ENCODE measurements around the gene ZNF441.
"Not testable (repeated sequence)": the region's sequence is repeated elsewhere in the genome, so short reads cannot be mapped to it uniquely, and the experiment has no call there.

Gene ZNF441

DNA sequence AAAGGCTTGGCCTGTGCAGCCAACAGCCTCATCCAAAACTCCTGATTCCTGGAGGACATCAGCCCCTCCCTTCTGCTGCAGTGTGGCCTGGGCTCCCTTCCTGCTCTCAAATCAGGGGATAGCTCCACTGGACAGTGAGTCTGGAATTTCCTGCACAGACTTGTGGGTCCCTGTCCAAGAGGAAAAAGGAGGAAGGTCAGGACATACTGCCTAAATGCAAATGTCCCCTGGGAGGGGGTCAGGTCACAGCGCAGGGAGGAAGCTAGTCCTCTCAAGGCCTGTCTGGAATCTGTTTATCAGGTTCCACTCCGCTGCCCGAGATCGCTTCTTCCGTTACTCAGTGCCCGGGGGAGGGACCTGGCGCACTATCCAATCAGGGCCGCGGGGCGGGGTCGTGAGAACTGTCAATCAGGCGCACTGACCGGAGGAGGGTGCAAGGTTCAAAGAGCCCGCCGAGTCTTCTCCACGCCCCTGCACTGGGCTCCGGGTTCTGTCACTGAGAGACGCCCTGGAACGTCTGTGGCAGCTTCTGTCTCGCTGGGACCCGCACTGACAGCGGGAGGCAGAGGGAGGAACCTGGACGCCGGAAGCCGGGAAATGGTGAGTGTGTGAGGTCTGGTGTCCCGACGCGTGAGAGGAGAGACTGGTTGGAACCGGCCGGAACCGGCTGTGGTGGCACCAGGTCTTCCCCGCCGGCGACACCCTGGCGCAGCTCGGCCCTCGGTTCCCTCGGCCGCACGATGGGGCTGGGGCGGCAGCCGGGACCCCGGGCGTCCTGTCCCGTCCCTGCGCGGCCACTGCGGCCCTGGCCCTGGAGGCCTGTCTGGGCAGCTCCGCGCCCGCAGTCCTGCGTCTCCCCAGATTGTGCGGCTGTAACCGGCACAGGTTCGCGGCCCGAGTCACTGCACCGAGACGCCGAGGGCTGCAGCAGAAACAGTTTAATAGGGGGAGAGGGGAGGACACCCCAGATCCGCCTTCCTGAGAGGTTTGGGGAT lies at the start of gene ZNF441:
TSS of gene ZNF441 (plus strand) at position 404 of the 995 bp plus-strand sequence. CDS start at position 598, 194 bp downstream.
- peak; percentile 65 for DNase-seq (ENCODE audit: low read depth)

DNA sequence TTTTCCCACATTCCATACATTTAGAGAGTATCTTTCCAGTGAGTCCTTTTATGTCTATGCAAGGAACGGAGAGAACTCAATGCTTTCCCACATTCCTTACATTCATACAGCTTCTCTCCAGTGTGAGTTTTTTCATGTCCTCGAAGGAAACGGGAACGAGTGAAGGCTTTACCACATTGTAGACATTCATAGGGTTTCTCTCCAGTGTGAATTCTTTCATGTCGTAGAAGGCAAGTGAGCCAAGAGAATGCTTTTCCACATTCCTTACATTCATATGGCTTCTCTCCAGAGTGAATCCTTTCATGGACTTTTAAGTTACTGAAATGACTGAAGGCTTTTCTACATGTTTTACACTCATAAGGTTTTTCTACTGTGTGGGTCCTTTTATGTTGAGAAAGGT lies 45.1 kb upstream of the ZNF441 start:
- no peak for DNase-seq (ENCODE audit: low read depth)

DNA sequence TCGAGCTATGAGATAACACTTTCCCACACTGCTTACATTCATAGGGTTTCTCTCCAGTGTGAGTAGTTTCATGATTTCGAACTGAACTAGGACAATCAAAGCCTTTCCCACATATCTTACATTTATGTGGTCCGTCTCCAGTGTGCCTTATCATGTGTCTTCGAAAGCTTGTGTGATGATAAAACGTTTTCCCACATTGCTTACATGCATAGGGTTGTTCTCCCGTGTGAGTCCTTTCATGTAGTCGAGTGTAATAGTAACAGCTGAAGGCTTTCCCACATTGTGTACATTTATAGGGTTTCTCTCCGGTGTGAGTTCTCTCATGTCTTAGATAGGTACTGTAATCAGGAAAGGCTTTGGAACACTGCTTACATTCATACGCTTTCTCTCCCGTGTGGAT lies 44.4 kb upstream of the ZNF441 start:
- DNase-seq (ENCODE audit: low read depth) = no peak

DNA sequence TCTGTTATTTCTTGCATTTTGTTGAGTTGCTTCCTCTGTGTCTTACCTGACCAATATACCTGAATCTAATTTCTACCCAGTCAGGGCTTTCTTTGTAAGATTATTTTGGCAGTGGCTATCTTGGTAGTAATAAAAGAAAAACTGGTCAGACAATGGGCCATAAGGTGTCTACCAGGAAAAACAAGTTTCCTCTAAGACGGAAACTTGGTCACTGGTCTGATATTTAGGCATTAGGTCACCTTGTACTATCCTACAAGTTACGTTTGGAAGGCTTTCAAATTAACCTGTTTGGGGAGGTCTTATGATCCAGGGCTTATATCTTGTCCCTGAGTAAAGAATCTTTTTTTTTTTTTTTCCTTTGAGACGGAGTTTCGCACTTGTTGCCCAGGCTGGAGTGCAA lies 37.2 kb upstream of the ZNF441 start:
- DNase-seq (ENCODE audit: low read depth) = no peak

DNA sequence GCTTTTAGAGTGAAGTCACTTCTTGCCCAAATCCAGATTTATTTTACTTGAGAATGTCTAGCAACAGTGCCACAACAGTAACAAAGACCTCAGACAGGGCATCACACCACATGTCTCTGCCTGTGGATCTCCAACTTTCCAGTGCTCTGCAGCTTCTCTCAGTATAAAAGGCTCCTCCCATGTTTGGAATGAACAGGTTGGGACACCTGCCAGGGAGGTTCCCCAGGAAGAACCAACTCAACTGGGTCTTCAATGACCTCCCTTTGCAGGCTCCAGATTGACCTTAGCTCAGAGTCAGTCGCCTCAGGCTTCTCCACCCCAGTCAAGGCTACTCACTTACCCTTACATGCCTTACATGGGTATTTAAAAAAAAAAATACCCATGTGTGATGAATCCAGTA lies 31.4 kb upstream of the ZNF441 start:
- no peak for DNase-seq (ENCODE audit: low read depth)

DNA sequence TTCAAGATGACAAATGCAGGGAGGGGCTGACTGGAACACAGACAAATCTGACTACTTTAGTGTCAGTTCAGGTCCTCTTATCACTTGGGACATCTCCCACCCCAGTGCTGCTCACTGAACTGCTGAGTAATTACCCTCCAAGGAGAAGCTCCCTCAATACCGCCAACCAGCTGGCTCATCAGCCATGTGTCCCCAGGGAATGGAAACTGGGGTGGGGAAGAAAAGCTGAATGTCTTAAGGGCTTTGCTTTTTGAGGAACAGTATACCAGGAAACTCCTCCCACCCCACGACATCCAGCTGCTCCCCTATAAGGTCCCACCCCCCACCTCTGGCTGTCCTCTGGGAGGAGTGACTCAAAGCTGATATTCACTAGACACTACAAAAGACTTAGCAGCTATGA lies 30.1 kb upstream of the ZNF441 start:
- DNase-seq (ENCODE audit: low read depth) = no peak

DNA sequence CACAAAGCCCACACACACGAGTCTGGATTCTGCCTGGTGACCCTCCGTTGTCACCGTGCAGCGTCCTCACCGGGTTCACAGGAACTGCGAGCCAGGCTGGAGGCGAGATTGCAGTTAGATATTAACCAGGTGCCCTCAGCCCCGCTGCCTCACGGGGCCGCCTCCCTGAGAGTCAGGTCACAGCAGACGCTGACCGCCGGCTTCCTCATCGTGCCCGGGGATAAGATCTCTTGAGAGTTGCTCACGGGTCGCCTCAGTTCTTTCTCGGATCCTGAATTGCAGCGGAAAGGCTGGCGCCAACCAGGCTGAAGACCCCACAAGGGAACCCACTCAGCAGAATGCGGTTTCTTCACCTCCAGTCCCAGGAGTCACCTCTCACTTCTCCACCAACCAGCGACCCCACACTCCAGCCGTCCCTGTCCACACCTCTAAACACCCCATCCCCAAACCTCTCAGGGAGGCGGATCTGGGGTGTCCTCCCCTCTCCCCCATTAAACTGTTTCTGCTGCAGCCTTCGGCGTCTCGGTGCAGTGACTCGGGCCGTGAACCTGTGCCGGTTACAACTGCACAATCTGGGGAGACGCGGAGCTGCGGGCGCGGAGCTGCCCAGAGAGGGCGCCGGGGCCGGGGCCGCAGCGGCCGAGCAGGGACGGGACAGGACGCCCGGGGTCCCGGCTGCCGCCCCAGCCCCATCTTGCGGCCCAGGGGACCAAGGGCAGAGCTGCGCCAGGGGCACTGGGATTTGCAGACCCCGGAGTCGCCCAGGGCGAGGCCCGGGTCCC lies 28.6 kb upstream of the ZNF441 start:
- DNase-seq (ENCODE audit: low read depth) = peak; percentile 2

DNA sequence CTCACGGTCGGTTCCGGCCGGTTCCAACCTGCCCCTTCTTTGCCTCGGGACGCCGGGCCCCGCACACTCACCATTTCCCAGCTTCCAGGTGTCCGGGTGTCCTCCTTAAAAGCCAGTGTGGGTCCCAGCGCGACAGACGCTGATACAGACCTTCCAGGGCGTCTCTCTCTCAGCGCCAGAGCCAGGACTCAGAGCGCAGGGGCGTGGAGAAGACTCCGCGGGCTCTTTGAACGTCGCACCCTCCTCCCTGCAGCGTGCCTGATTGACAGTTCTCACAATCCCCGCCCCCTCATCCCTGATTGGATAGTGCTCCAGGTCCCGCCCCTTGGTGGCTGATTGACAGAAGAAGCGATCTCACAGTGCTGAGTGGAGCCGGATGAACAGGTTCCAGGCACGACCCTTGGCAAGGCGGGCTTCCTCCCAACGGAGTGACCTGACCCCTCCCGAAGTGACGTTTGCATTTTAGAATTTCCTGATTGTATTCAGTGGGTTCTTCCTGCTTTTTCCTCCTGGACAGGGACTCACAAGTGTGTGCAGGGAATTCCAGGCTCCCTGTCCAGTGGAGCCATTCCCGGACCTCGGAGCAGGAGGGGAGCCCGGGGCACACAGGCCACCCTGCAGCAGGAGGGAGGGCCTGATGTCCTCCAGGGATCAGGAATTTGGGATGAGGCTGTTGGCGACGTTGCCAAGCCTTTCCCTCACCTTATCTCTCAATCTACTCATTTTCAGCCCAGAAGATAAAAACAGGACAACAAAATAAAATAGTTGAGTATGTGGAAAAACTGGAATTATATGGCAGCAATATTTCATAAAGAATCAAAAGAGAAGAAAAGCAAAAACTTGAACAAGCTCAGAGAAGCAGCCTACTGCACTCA lies 27.8 kb upstream of the ZNF441 start, which contains the start of gene ZNF823:
TSS of gene ZNF823 (minus strand) at position 201 of the 875 bp plus-strand sequence. CDS start at position 74, 127 bp downstream.
- peak; percentile 84 for DNase-seq (ENCODE audit: low read depth)

DNA sequence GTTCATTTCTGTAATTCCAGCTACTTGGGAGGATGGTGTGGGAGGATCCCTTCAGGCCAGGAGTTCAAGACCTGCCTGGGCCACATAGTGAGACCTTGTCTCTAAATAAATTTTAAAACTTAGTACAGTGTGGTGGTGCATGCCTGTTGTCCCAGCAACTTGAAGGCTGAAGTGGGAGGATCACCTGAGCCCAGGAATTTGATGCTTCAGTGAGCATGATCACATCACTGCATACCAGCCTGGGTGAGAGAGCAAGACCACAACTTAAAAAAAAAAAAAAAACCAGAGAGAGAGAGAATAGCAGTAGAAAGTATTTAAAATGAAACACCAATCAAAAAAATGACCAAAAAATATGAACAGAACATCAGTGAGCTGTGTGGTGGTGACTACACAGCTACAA lies 20.9 kb upstream of the ZNF441 start:
- no peak for DNase-seq (ENCODE audit: low read depth)

DNA sequence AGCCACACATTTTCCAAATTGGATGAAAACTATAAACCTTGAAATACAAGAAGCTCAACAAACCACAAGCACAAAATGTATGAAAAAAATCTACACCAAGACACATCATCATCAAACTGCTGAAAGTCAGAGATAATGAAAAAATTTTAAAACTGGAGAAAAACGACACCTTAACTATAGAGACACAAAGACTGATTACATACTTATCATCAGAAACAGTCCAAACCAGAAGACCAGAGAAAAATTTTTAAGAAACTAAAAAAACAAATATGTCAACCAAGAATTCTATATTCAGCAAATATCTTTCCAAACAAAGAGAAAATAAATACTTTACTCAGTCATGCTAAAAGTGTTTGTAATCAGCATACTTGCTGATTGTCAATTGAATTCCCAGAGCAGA lies 19.5 kb upstream of the ZNF441 start:
- no peak for DNase-seq (ENCODE audit: low read depth)

DNA sequence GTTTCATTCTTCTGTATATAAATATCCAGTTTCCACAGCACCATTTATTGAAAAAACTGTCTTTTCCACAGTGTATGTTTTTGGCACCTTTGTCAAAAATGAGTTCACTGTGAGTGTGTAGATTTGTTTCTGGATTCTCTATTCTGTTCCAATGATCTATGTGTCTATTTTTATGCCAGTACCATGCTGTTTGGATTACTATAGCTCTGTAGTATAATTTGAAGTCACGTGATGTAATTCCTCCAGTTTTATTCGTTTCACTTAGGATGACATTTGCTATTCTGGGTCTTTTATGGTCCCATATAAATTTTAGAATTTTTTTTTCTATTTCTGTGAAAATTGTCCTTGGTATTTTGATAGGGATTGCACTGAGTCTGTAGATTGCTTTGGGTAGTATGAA lies 17.0 kb upstream of the ZNF441 start:
- DNase-seq (ENCODE audit: low read depth) = no peak

DNA sequence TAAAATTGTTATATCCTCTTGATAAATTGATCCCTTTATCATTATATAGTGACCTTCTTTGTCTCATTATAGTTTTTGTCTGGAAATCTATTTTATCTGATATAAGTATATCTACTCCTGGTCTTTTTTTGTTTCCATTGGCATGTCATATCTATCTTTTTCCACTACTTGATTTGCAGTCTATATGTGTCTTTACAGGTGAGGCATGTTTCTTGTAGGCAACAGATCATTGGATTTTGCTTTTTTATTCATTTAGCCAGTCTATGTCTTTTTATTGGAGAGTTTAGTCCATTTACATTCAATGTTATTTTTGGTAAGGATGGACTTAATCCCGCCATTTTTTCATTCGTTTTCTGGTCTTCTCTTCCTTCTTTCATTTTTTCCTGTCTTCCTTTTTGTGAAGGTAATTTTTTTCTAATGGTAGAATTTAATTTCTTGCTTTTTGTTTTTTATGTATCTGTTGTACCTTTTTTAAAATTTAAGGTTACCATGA lies 14.5 kb upstream of the ZNF441 start:
- no peak for DNase-seq (ENCODE audit: low read depth)

DNA sequence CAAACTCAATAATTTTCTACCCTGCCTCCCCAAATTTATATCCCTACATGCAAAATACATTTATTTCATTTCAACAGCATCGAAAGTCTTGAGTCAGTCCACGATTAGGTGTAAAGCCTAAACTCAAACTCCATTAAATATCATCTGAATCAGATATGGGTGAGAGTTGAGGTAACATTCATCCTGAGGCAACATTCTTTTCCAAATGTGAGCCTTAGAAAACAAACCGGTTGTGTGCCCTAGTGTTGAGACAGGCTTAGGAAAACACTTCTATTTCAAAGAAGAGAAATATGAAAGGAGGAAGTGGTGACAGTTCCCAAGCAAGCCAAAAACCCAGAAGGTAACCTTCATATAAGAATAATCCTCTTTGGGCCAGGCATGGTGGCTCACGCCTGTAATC lies 12.1 kb upstream of the ZNF441 start:
- no peak for DNase-seq (ENCODE audit: low read depth)

DNA sequence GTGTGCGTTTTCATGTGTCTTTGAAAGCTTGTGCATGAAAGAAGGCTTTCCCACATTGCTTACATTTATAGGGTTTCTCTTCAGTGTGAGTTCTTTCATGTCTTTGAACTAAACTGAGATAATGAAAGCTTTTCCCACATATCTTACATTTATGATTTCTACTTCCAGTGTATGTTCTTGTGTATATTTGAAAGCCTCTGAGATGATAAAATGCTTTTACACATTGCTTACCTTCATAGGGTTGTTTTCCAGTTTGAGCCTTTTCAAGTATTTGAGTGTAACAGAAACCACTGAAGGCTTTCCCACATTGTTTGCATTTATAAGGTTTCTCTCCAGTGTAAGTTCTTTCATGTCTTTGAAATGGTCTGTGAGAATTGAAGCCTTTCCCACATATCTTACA lies 9.8 kb upstream of the ZNF441 start:
- no peak for DNase-seq (ENCODE audit: low read depth)

DNA sequence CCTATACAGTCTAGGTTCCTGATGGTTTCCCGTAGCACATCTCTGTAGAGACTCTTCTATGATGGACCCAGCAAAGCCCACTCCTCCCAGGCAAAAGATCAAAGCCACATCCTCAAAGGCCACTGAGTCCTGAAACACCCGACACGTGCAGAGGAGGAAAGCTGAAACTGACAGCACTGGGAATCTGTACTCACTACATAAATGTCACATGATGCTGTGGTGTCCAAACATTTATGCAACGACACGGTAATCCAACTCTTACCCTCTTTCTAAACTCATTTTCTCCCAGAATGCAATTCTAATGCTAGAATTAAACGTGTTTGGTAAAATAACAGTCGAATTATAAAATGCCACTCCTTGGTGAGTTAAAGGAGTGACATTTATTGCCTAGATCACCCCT lies 7.0 kb upstream of the ZNF441 start:
- DNase-seq (ENCODE audit: low read depth) = no peak

DNA sequence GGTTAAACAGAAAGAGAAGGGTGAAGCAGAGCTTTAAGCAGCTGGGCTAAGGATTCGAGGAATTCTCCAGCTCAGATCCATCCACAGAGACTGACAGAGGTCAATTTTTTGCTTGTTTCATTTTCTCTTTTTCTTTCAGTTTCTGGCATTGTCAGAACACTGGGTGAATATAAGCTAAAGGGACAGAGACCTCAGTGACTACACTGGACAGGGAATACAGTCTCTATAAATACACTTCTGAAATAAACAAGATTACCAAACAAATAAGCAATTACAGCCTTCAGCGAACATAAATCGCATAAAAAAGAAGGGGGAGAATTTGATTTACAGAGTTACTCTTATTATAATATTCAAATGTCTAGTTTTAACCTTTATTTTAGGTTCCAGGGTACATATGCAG lies 3.7 kb upstream of the ZNF441 start:
- DNase-seq (ENCODE audit: low read depth) = no peak

DNA sequence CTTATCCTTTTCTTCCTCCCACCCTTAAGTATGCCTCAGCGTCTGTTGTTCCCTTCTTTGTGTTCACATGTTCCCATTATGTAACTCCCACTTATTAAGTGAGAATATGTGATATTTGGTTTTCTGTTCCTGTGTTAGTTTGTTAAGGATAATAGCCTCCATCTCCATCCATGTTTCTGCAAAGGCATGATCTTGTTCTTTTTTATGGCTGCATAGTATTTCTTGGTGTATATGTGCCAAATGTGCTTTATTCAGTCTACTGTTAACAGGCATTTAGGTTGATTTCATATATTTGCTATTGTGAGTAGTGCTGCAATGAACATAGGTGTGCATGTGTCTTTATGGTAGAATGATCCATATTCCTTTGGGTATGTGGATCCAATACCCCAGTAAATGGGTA lies 3.2 kb upstream of the ZNF441 start:
- DNase-seq (ENCODE audit: low read depth) = no peak

DNA sequence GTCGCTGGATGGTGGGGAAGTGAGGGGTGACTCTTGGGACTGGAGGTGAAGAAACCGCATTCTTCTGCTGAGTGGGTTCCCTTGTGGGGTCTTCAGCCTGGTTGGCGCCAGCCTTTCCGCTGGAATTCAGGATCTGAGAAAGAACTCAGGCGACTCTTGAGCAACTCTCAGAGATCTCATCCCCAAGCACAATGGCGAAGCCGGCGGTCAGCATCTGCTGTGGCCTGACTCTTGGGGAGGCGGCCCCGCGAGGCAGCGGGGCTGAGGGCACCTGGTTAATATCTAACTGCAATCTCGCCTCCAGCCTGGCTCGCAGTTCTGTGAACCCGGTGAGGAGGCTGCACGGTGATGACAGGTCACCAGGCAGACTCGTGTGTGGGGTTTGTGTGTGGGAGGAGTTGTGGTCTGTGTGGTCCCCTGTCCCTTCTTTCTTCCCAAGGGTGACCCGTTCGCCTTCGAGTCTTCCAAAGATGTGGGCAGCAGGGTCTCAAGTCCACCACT lies 883 bp downstream of the ZNF441 start:
- DNase-seq (ENCODE audit: low read depth) = no peak

DNA sequence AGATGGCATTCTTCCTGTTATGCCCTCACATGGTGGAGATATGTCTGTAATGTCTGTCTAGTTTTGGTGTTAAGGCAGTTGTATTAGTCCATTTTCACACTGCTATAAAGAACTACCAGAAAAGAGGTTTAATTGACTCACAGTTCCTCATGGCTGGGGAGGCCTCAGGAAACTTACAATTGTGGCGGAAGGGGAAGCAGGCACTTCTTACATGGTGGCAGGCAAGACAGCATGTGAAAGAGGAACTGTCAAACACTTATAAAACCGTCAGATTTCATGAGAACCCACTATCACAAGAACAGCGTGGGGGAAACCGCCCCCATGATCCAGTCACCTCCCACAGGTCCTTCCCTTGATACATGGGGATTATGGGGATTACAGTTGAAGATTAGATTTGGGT lies 3.2 kb downstream of the ZNF441 start:
- DNase-seq (ENCODE audit: low read depth) = no peak

DNA sequence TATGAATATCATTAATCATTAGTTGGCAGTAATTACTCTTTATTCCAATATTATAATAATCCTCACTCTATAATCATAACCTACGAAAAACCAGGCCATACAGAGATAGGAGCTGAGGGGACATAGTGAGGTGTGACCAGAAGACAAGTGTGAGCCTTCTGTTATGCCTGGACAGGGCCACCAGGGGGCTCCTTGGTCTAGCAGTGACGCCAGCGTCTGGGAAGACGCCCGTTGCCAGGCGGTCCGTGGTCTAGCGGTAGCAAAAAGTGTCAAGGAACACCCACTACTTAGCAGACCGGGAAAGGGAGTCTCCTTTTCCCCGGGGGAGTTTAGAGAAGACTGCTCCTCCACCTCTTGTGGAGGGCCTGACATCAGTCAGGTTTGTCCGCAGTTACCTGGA lies 4.7 kb downstream of the ZNF441 start:
- not testable (repeated sequence) for DNase-seq (ENCODE audit: low read depth)

DNA sequence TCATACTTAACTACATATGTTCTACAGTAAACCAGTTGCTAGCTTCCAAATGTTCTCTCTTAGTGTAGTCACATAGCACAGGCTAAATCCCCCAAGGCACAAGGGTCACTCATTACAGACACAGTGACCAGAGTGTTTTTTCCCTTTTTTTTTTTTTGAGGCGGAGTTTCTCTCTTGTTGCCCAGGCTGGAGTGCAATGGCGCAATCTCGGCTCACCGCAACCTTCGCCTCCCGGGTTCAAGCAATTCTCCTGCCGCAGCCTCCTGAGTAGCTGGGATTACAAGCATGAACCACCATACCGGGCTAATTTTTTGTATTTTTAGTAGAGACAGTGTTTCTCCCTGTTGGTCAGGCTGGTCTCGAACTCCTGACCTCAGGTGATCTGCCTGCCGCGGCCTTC lies 9.9 kb downstream of the ZNF441 start:
- DNase-seq (ENCODE audit: low read depth) = not testable (repeated sequence)

Data from T-helper 22 cell (primary cell).